Fibroblast of lung (primary cell): ENCODE data around the gene UBTFL1.

Experiments used
- CTCF ChIP-seq, 2 donors: IDR thresholded peaks in 1 of 2; conservative IDR thresholded peaks in 1 of 2; 1 replicate in 1 of 2; 2 replicates in 1 of 2; pipeline ENCODE4 v1.5.1; 2011 to 2012; ENCODE audit warnings: low read length in 2 of 2, control low read depth in 1 of 2, inconsistent platforms in 1 of 2, low read depth in 1 of 2, mild to moderate bottlenecking in 1 of 2
- EZH2 ChIP-seq: IDR thresholded peaks from 2 replicates; pipeline ENCODE4 v1.5.1; 2012; ENCODE audit warnings: low read length, control low read depth, mild to moderate bottlenecking; ENCODE audit errors: missing control alignments

DNA sequence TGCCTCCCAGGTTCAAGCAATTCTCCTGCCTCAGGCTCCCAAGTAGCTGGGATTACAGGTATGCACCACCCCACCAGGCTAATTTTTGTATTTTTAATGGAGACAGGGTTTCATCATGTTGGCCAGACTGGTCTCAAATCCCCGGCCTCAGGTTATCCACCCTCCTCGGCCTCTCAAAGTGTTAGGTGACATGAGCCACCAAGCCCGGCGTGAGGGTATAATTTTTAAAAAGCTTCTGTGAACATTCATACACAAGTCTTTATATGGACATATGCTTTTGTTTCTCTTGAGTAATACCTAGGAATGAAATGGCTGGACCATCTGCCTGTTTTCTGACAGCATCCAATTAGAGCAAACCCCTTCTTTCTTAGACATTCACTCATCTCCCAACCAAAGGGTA is 34.4 kb downstream of the UBTFL1 start:
- TF ChIP-seq EZH2 (no peak), CTCF (conservative IDR thresholded peaks at IDR 0.05 in 1 of 2, IDR thresholded peaks at IDR 0.05 in 1 of 2; ENCODE audit: low read depth in 1 of 2, low read length in 2 of 2) (no peak)
